Esophagus muscularis mucosa (tissue), 4 donors: ENCODE data around the gene PLK3. TPM values are rescaled to one million over a fixed set of nuclear protein-coding genes. Genes with fewer than 3 reads are reported as not detected.

Experiments
- DNase-seq: peaks from one replicate; pipeline ENCODE4 v3.0.0-alpha.2; 2017; ENCODE audit errors: extremely low spot score
- H3K27ac ChIP-seq, 4 donors: fragments of 200-600 bp; sonication (generic); replicated peaks in 1 of 4; 1 replicate in 3 of 4; 2 replicates in 1 of 4; pipeline ENCODE4 v1.5.1; 2016 to 2019; ENCODE audit warnings: mild to moderate bottlenecking in 1 of 4
- H3K27me3 ChIP-seq, 4 donors: fragments of 200-600 bp; sonication (generic); one replicate each; pipeline versions ENCODE4 v1.5.1 to v1.6.0; 2016 to 2019
- H3K36me3 ChIP-seq, 4 donors: fragments of 200-600 bp; sonication (generic); one replicate each; pipeline ENCODE4 v1.5.1; 2016 to 2019
- H3K4me1 ChIP-seq, 4 donors: fragments of 200-600 bp; sonication (generic); one replicate each; pipeline ENCODE4 v1.5.1; 2016 to 2019
- H3K4me3 ChIP-seq, 4 donors: fragments of 200-600 bp; sonication (generic); 1 replicate in 2 of 4; 2 replicates in 2 of 4; pipeline ENCODE4 v1.5.1; 2016 to 2019; ENCODE audit warnings: mild to moderate bottlenecking in 4 of 4, moderate library complexity in 1 of 4
- H3K9me3 ChIP-seq, 4 donors: fragments of 200-600 bp; sonication (generic); 1 replicate in 3 of 4; 2 replicates in 1 of 4; pipeline ENCODE4 v1.5.1; 2016 to 2019
- CTCF ChIP-seq, 3 experiments: fragments of 200-600 bp in 2 of 3; fragments of 450-650 bp in 1 of 3; sonication (generic) in 2 of 3; IDR thresholded peaks; one replicate each; pipeline ENCODE4 v1.5.1; 2017 to 2019; ENCODE audit warnings: antibody characterized with exemption in 3 of 3, mild to moderate bottlenecking in 2 of 3, moderate library complexity in 1 of 3
- EP300 ChIP-seq: sonication (generic); formaldehyde crosslinking; IDR thresholded peaks from one replicate; pipeline ENCODE4 v1.6.1; 2017; ENCODE audit warnings: antibody characterized with exemption
- POLR2A ChIP-seq: fragments of 450-650 bp; IDR thresholded peaks from one replicate; pipeline ENCODE4 v1.6.1; 2017; ENCODE audit warnings: antibody characterized with exemption, moderate library complexity, mild to moderate bottlenecking, low read depth
- POLR2AphosphoS5 ChIP-seq, 2 donors: sonication (generic); formaldehyde crosslinking; IDR thresholded peaks; one replicate each; pipeline ENCODE4 v1.6.1; 2017; ENCODE audit warnings: antibody characterized with exemption in 2 of 2
- WGBS: methylation state at CpG from one replicate; pipeline ENCODE4 v1.1.5; 2018; 5-methylcytosine and 5-hydroxymethylcytosine counted together
- intact Hi-C: fragments of 100-400 bp; cut with DNase I; formaldehyde crosslinking; loops from one replicate; pipeline ENCODE4 v1.15.1; 2023
- small RNA-seq, 3 donors: library from RNA; depleted of rRNA; stranded (forward); fragments of <200 nt; gene quantifications; one replicate each; pipeline ENCODE3, GENCODE V24; 2016
- total RNA-seq, 4 donors: library from RNA; depleted of rRNA; stranded (reverse); fragments of >200 nt; gene quantifications; one replicate each; pipeline versions ENCODE4 v1.1.0 to v1.2.1, GENCODE V29; 2016

Gene PLK3
- total RNA-seq, 4 donors from 2014 or later = 7.9 to 46.4 (median 10.5) TPM

GRCh38 chr1:44854970-44855369, 54.8 kb downstream of the PLK3 start:
- no peaks in the 10 kb centered on the region for H3K4me1 ChIP-seq
- H3K27me3 ChIP-seq = no peaks in the 10 kb centered on the region
- no peaks in the 10 kb centered on the region for H3K9me3 ChIP-seq
- TF ChIP-seq EP300 = no peak
- TF ChIP-seq POLR2AphosphoS5 (IDR thresholded peaks at IDR 0.05) = no peak
- no peak for TF ChIP-seq POLR2A
- TF ChIP-seq CTCF (IDR thresholded peaks at IDR 0.05) = no peak
- WGBS = 48% methylated on average over 1 of the region's 1 CpG
- H3K4me3 ChIP-seq = no peak overlapping the region
- H3K36me3 ChIP-seq = peaks cover 0 to 54% (median 33%) of the 10 kb centered on the region in 4 donors
- no peak for DNase-seq
- no peak overlapping the region for H3K27ac ChIP-seq
- intact Hi-C loops = no loop called here

Small RNAs within 50 kb of the gene (small RNA-seq; reads per million reads assigned to genes)
- gene AL136380.1 (0 reads per million in 3 donors), gene SNORD38A (506 to 720 (median 549) reads per million in 3 donors), gene SNORD38B (0 reads per million in 3 donors), gene SNORD46 (1,587 to 2,302 (median 1,840) reads per million in 3 donors), gene SNORD55 (0 reads per million in 3 donors)

Other genes starting within 250 kb of the PLK3 start
- gene TMEM53, start 125.9 kb upstream of the PLK3 start, total RNA-seq = 1 to 10 TPM; 4.5 to 7.0 (median 5.7) TPM
- under 1 TPM; 0.26 to 0.75 (median 0.54) TPM for gene ARMH1, start 125.7 kb upstream of the PLK3 start, total RNA-seq
- gene RNU5D-1, start 69.2 kb upstream of the PLK3 start, total RNA-seq = not detected
- gene KIF2C, start 60.5 kb upstream of the PLK3 start, total RNA-seq = 1 to 10 TPM in 2 of 4 donors, under 1 TPM in 2; 0.17 to 1.2 (median 0.96) TPM
- gene RPS8, start 24.8 kb upstream of the PLK3 start, total RNA-seq = 1,000 to 10,000 TPM; 1,063 to 2,408 (median 1,844) TPM
- gene BEST4, start 12.2 kb upstream of the PLK3 start, total RNA-seq = under 1 TPM in 1 of 4 donors, not detected in 3; 0.29 TPM
- under 1 TPM in 1 of 4 donors, not detected in 3; 0.83 TPM for gene DYNLT4, start 7.0 kb downstream of the PLK3 start, total RNA-seq
- 1 to 10 TPM; 2.7 to 6.6 (median 3.4) TPM for gene BTBD19, start 8.1 kb downstream of the PLK3 start, total RNA-seq
- 1 to 10 TPM in 2 of 4 donors, under 1 TPM in 2; 0.66 to 2.6 (median 1.1) TPM for gene PTCH2, start 42.9 kb downstream of the PLK3 start, total RNA-seq
- gene EIF2B3, start 186.2 kb downstream of the PLK3 start, total RNA-seq = 10 to 100 TPM; 23.4 to 27.4 (median 26.0) TPM
- 10 to 100 TPM; 28.0 to 51.7 (median 35.8) TPM for gene HECTD3, start 210.9 kb downstream of the PLK3 start, total RNA-seq
- 10 to 100 TPM; 84.3 to 90.2 (median 89.3) TPM for gene UROD, start 211.9 kb downstream of the PLK3 start, total RNA-seq